GM06990 (cell line): ENCODE measurements around the gene SMOC2.

Experiments
- DNase-seq: peaks from one replicate; pipeline ENCODE4 v3.0.0-alpha.2; 2011; ENCODE audit not compliant: insufficient read length; ENCODE audit errors: extremely low read depth
- H3K27me3 ChIP-seq: replicated peaks from 2 replicates; pipeline ENCODE4 v1.6.0; 2011; ENCODE audit warnings: low read length; ENCODE audit not compliant: control insufficient read depth, insufficient read depth
- H3K36me3 ChIP-seq: 2 replicates; pipeline ENCODE4 v1.5.1; 2011; ENCODE audit warnings: low read length; ENCODE audit not compliant: control insufficient read depth, insufficient read depth
- H3K4me3 ChIP-seq: replicated peaks from 2 replicates; pipeline ENCODE4 v1.5.1; 2011; ENCODE audit warnings: low read depth, mild to moderate bottlenecking, control low read depth, low read length
- CTCF ChIP-seq: IDR thresholded peaks from 2 replicates; pipeline ENCODE4 v1.5.1; 2011; ENCODE audit warnings: low read length, control low read depth, mild to moderate bottlenecking, inconsistent platforms; ENCODE audit not compliant: insufficient read depth, poor library complexity, severe bottlenecking

The SMOC2 gene

GRCh38 chr6:168415993-168416530, 24.9 kb upstream of the SMOC2 start:
- Histone ChIP-seq H3K36me3 (no peaks in the 10 kb centered on the region), H3K27me3 (no peaks in the 10 kb centered on the region), H3K4me3 (no peak overlapping the region)
- DNase-seq, result no peak
- no peak for TF ChIP-seq CTCF

- DNase-seq, result no peak
- no peaks in the 10 kb centered on the region for H3K36me3 ChIP-seq
- TF ChIP-seq CTCF, result no peak
- no peaks in the 10 kb centered on the region for H3K27me3 ChIP-seq
- no peak overlapping the region for H3K4me3 ChIP-seq
Observed at GRCh38 chr6:168416531-168416930, 24.5 kb upstream of the SMOC2 start.

GRCh38 chr6:168417191-168417590, 23.8 kb upstream of the SMOC2 start:
- Histone ChIP-seq H3K36me3 (no peaks in the 10 kb centered on the region), H3K27me3 (no peaks in the 10 kb centered on the region), H3K4me3 (no peak overlapping the region)
- no peak for TF ChIP-seq CTCF
- no peak for DNase-seq

GRCh38 chr6:168417679-168418557, 23.1 kb upstream of the SMOC2 start:
- no peak for TF ChIP-seq CTCF
- Histone ChIP-seq H3K4me3 (no peak overlapping the region), H3K27me3 (no peaks in the 10 kb centered on the region), H3K36me3 (no peaks in the 10 kb centered on the region)
- no peak for DNase-seq

- no peak overlapping the region for H3K4me3 ChIP-seq
- H3K36me3 ChIP-seq, result no peaks in the 10 kb centered on the region
- no peak for DNase-seq
- TF ChIP-seq CTCF, result no peak
- H3K27me3 ChIP-seq, result no peaks in the 10 kb centered on the region
Observed at GRCh38 chr6:168418711-168419121, 22.3 kb upstream of the SMOC2 start.

GRCh38 chr6:168419569-168419968, 21.4 kb upstream of the SMOC2 start:
- TF ChIP-seq CTCF, result no peak
- Histone ChIP-seq H3K4me3 (no peak overlapping the region), H3K36me3 (no peaks in the 10 kb centered on the region), H3K27me3 (no peaks in the 10 kb centered on the region)
- DNase-seq, result no peak
